Activated CD4-positive, alpha-beta T cell treated with anti-CD3 and anti-CD28 coated beads, Interleukin-2, amount 50 U/mL, for 48 hours (primary cell): ENCODE data around the gene TMEM87B.
"Not testable (repeated sequence)": the region's sequence is repeated elsewhere in the genome, so short reads cannot be mapped to it uniquely, and the experiment has no call there.

Source experiments
- DNase-seq, 2 experiments: peaks; one replicate each; pipeline ENCODE4 v3.0.0-alpha.2; 2020

The TMEM87B gene

GRCh38 chr2:112134120-112134519 is 79.1 kb downstream of the TMEM87B start:
- no peak for DNase-seq

GRCh38 chr2:112136096-112136495 is 81.0 kb downstream of the TMEM87B start:
- DNase-seq: no peak

DNA sequence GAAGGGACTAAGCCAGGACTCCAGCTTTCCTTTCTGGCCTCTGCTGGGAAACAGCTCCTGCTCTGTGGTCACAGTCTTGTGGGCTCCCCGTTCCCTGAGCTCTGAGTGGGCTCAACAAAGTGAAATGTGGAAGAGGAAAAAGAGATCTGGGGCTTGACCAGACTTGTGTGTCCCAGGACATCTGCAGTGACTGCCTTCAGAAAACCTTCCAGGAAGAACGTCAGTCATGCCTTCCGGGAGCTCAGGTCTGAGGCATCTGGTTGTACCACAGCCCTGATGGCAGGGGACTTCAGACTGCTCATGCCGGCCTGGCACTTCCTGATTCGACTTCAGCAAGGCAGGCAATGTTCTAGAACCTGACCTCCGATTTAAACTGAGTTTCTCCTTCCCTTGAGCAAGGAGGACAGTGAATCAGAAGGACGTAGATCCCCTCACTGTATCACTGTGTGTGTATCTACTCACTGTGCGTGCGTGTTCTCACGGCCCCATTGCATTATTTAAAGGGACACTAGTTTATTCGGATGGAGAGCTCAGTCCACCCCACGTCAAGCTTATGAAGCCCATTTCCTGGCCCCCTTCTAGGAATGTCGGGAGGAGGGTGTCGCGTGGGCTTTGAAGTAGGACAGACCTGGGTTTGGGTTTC is 82.6 kb downstream of the TMEM87B start:
- DNase-seq: peak in 1 of 2 experiments; percentile 16

DNA sequence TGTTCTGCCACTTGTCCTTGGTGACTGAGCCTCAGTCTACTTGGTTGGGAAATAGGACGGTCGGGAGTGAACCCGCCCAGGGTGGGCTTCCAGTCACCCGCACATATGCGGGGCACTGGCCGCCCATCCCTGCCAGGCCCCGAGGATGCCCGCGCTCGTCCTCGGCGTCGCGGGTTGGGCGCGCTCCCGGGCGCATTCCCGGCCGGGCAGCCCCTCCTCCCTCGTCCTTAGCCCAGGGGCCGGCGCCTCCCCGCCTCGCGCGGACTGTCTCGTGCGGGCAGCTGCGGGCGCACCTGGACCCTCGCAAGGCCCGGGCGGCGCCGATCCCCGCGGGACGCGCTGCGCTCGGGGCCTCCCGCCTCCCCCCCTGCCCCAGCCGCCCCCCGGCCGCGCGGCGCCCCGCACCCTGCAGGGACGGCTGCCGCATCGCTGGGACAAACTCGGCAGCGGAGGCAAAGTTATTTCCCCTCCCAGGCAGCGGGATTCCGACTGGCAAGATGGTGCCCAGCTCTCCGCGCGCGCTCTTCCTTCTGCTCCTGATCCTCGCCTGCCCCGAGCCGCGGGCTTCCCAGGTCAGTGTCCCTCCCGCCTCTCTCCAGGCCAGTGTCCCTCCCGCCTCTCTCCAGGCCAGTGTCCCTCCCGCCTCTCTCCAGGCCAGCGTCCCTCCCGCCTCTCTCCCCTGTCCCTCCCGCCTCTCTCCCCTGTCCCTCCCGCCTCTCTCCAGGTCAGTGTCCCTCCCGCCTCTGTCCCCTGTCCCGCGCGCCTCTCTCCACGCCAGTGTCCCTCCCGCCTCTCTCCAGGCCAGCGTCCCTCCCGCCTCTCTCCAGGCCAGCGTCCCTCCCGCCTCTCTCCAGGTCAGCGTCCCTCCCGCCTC is 83.3 kb downstream of the TMEM87B start, which contains the start of gene FBLN7:
TSS of gene FBLN7 (plus strand) at position 227 of the 874 bp plus-strand sequence. CDS start at position 498, 271 bp downstream.
- peak in 1 of 2 experiments; percentile 13 for DNase-seq

DNA sequence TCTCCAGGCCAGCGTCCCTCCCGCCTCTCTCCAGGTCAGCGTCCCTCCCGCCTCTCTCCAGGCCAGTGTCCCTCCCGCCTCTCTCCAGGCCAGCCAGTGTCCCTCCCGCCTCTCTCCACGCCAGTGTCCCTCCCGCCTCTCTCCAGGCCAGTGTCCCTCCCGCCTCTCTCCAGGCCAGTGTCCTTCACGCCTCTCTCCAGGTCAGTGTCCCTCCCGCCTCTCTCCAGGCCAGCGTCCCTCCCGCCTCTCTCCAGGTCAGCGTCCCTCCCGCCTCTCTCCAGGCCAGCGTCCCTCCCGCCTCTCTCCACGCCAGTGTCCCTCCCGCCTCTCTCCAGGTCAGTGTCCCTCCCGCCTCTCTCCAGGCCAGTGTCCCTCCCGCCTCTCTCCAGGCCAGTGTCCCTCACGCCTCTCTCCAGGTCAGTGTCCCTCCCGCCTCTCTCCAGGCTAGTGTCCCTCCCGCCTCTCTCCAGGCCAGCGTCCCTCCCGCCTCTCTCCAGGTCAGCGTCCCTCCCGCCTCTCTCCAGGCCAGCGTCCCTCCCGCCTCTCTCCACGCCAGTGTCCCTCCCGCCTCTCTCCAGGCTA is 84.1 kb downstream of the TMEM87B start:
- not testable (repeated sequence) for DNase-seq

DNA sequence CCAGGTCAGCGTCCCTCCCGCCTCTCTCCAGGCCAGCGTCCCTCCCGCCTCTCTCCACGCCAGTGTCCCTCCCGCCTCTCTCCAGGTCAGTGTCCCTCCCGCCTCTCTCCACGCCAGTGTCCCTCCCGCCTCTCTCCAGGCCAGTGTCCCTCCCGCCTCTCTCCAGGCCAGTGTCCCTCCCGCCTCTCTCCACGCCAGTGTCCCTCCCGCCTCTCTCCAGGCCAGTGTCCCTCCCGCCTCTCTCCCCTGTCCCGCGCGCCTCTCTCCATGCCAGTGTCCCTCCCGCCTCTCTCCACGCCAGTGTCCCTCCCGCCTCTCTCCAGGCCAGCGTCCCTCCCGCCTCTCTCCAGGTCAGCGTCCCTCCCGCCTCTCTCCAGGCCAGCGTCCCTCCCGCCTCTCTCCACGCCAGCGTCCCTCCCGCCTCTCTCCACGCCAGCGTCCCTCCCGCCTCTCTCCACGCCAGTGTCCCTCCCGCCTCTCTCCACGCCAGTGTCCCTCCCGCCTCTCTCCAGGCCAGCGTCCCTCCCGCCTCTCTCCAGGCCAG is 84.7 kb downstream of the TMEM87B start:
- DNase-seq: not testable (repeated sequence)

DNA sequence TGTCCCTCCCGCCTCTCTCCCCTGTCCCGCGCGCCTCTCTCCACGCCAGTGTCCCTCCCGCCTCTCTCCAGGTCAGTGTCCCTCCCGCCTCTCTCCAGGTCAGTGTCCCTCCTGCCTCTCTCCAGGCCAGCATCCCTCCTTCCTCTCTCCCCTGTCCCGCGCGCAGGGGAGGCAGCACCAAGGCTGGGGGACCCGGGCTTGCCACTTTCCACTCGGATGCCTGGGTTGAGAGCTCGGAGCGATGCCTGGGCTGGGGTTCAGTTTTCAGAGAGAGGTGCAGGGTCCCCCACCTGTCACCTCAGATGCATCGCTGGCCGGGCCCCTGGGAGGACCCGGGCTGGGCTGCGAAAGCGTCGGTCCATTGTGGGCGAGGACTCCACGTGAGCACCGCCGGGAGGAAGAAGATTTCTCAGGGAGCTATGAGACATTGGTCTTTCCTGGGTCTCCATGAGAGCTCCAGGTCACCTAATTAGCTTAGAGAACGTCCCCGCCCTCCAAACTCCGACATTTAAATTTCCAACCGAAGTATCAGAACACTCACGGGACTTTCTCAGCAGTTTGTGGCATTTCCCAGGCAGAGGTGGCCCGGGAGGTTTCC is 85.2 kb downstream of the TMEM87B start:
- DNase-seq: no peak

GRCh38 chr2:112140899-112141625 is 86.0 kb downstream of the TMEM87B start:
- DNase-seq: no peak

GRCh38 chr2:112141626-112142007 is 86.5 kb downstream of the TMEM87B start:
- DNase-seq: no peak

- DNase-seq: no peak
Measured at GRCh38 chr2:112142525-112143078, 87.5 kb downstream of the TMEM87B start.

GRCh38 chr2:112143150-112143549 is 88.1 kb downstream of the TMEM87B start:
- DNase-seq: peak in 1 of 2 experiments; percentile 0

GRCh38 chr2:112144966-112145365 is 89.9 kb downstream of the TMEM87B start:
- no peak for DNase-seq

- DNase-seq: no peak
Measured at GRCh38 chr2:112147382-112148168, 92.5 kb downstream of the TMEM87B start.

GRCh38 chr2:112148477-112148876 is 93.4 kb downstream of the TMEM87B start:
- DNase-seq: no peak

DNA sequence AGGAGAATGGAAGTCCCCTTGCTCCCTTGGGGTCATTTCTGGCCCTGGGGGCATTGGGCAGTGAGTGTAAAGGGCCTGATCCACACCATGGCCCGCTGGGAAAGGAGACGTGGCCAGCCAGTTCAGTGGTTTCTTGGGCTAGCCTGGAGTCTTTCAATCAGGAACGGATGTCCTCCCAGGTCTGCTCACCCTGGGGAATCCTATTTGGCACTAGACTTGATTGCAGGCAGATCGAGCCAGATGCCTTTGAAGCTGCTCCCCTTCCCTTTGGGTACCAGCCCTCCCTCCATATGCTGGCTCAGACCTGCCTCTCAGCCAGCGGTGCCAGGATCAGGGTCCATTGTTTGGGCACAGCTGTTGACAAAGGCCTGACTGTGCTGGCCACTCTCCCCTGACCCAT is 94.1 kb downstream of the TMEM87B start:
- DNase-seq: peak in 1 of 2 experiments; percentile 0

GRCh38 chr2:112149866-112150435 is 94.9 kb downstream of the TMEM87B start:
- DNase-seq: peak in 1 of 2 experiments; percentile 1

DNA sequence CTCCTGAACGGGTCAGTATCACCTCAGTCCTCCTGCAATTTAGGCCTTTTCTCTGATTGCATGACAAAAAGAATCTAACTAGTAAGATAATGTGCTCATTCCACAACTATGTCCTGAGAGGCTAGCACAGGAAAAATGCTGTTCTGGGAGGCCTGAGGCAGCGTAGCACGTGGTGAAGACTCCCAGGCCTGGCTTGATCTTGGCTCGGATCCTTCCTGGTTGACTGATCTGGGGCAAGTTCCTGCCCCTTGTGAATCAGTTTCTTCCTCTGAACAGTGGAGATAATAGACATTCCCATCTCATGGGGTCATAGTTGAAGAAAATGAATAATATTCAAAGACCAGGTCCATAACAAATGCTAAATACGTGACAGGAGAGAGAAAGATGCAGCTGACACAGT is 95.4 kb downstream of the TMEM87B start:
- DNase-seq: peak in 1 of 2 experiments; percentile 0

DNA sequence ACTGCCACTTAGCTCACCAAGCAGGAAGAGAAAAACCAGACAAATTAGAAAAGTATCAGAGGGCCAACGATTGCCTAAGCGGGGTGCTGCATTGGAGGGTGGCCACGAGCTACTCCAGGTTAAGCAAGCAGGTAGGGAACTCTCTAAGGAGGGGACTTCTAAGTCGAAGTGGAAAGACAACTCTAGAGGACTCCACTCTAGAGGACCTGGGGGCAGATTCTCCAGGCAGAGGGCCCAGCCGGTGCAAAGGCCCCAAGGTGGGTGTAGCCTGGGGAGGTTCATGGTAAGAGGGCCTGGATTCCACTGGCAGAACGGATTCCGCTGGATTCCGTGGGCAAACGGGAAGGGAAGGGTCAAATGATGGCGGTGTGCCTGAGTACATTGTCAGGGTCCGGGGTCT is 95.8 kb downstream of the TMEM87B start:
- no peak for DNase-seq

GRCh38 chr2:112151271-112151670 is 96.2 kb downstream of the TMEM87B start:
- no peak for DNase-seq

GRCh38 chr2:112151701-112152440 is 96.8 kb downstream of the TMEM87B start:
- peak in 1 of 2 experiments; percentile 1 for DNase-seq
